NCI-H146 (cell line): ENCODE data around the gene TRIP6.
"Not testable (repeated sequence)": the region's sequence is repeated elsewhere in the genome, so short reads cannot be mapped to it uniquely, and the experiment has no call there.

Source experiments
- DNase-seq: peaks from one replicate; lab custom pipeline; 2025; lab: John Stamatoyannopoulos, UW

TRIP6 gene

GRCh38 chr7:100919335-100919734 is 52.1 kb downstream of the TRIP6 start:
- DNase-seq: not testable (repeated sequence)

GRCh38 chr7:100919779-100920437 is 52.7 kb downstream of the TRIP6 start:
- not testable (repeated sequence) for DNase-seq

- DNase-seq: no peak
Measured at GRCh38 chr7:100921039-100921438, 53.9 kb downstream of the TRIP6 start.
